GM23338 (cell line): ENCODE measurements around the gene TRIOBP. TPM values are rescaled to one million over a fixed set of nuclear protein-coding genes. Genes with fewer than 3 reads are reported as not detected.

ENCODE experiments used
- ATAC-seq: fragments of 200-7000 bp; cut with Tn5 transposase; 3 replicates; pipeline ENCODE4 v1.9.1; 2020
- DNase-seq: peaks from one replicate; pipeline ENCODE4 v3.0.0-alpha.2; 2015; ENCODE audit warnings: low spot score
- H2AFZ ChIP-seq: fragments of 200-600 bp; sonication (generic); 2 replicates; pipeline ENCODE4 v1.8.0; 2016; ENCODE audit warnings: antibody characterized with exemption, mild to moderate bottlenecking, moderate library complexity
- H3F3A ChIP-seq: fragments of 200-600 bp; sonication (generic); replicated peaks from 2 replicates; pipeline ENCODE4 v1.8.0; 2017; ENCODE audit warnings: antibody characterized with exemption, mixed run types, low read depth
- H3K27ac ChIP-seq: fragments of 200-600 bp; sonication (generic); 2 replicates; pipeline ENCODE4 v1.6.1; 2016; ENCODE audit warnings: low read depth
- H3K27me3 ChIP-seq: fragments of 200-600 bp; sonication (generic); 2 replicates; pipeline ENCODE4 v1.8.0; 2016; ENCODE audit warnings: mild to moderate bottlenecking, mixed run types, moderate library complexity; ENCODE audit not compliant: insufficient read depth
- H3K36me3 ChIP-seq: fragments of 200-600 bp; sonication (generic); 2 replicates; pipeline ENCODE4 v1.8.0; 2016; ENCODE audit warnings: mild to moderate bottlenecking; ENCODE audit not compliant: insufficient read depth
- H3K4me1 ChIP-seq: fragments of 200-600 bp; sonication (generic); 2 replicates; pipeline ENCODE4 v1.8.0; 2016; ENCODE audit warnings: mild to moderate bottlenecking, moderate library complexity; ENCODE audit not compliant: insufficient read depth
- H3K4me2 ChIP-seq: fragments of 200-600 bp; sonication (generic); 2 replicates; pipeline ENCODE4 v1.7.1; 2017; ENCODE audit warnings: mixed run types
- H3K4me3 ChIP-seq: fragments of 200-600 bp; sonication (generic); 2 replicates; pipeline ENCODE4 v1.6.1; 2016; ENCODE audit warnings: mixed run types
- H3K79me2 ChIP-seq: fragments of 200-600 bp; sonication (generic); replicated peaks from 2 replicates; pipeline ENCODE4 v1.8.0; 2017; ENCODE audit warnings: mild to moderate bottlenecking; ENCODE audit not compliant: insufficient read depth
- H3K9me2 ChIP-seq: fragments of 200-600 bp; sonication (generic); 2 replicates; pipeline ENCODE4 v1.8.0; 2017; ENCODE audit not compliant: insufficient read depth
- H4K20me1 ChIP-seq: fragments of 200-600 bp; sonication (generic); replicated peaks from 2 replicates; pipeline ENCODE4 v1.8.0; 2017; ENCODE audit warnings: mild to moderate bottlenecking; ENCODE audit not compliant: insufficient read depth
- H3K27ac Mint-ChIP-seq: 2 replicates; pipeline ENCODE4 v1.8.0; 2020; ENCODE audit warnings: inconsistent platforms, mild to moderate bottlenecking, moderate library complexity, mixed read lengths
- H3K27me3 Mint-ChIP-seq: 3 replicates; pipeline ENCODE4 v1.8.0; 2022; ENCODE audit warnings: low read depth, mild to moderate bottlenecking, moderate library complexity, mixed read lengths, inconsistent platforms; ENCODE audit not compliant: insufficient read depth, poor library complexity
- H3K36me3 Mint-ChIP-seq: 3 replicates; pipeline ENCODE4 v1.8.0; 2021; ENCODE audit warnings: low read depth, mild to moderate bottlenecking, inconsistent platforms, moderate library complexity, mixed read lengths
- H3K4me1 Mint-ChIP-seq: 3 replicates; pipeline ENCODE4 v1.8.0; 2020; ENCODE audit warnings: mild to moderate bottlenecking, inconsistent platforms, mixed read lengths
- H3K4me3 Mint-ChIP-seq: 3 replicates; pipeline ENCODE4 v1.8.0; 2021; ENCODE audit warnings: moderate library complexity, mild to moderate bottlenecking, inconsistent platforms, mixed read lengths
- H3K9me3 Mint-ChIP-seq: 3 replicates; pipeline ENCODE4 v1.8.0; 2020; ENCODE audit warnings: moderate library complexity, mild to moderate bottlenecking, inconsistent platforms, mixed read lengths
- CTCF ChIP-seq, 2 experiments: fragments of 200-600 bp in 1 of 2; sonication (generic) in 1 of 2; conservative IDR thresholded peaks; 2 replicates each; pipeline versions ENCODE4 v1.5.1 to v1.6.1; 2016 to 2017; ENCODE audit warnings: antibody characterized with exemption in 2 of 2, low read depth in 2 of 2, mild to moderate bottlenecking in 2 of 2, moderate library complexity in 1 of 2
- ETS1 ChIP-seq: IDR thresholded peaks from 2 replicates; pipeline ENCODE4 v1.6.1; 2016; ENCODE audit warnings: antibody characterized with exemption
- EZH2 ChIP-seq: fragments of 200-600 bp; sonication (generic); IDR thresholded peaks from one replicate; pipeline ENCODE4 v1.8.0; 2017; ENCODE audit warnings: antibody characterized with exemption, mild to moderate bottlenecking, low read depth; ENCODE audit not compliant: unreplicated experiment
- EZH2phosphoT487 ChIP-seq: fragments of 200-600 bp; sonication (generic); IDR thresholded peaks from one replicate; pipeline ENCODE4 v1.8.1; 2018; ENCODE audit warnings: antibody characterized with exemption; ENCODE audit not compliant: unreplicated experiment
- NANOG ChIP-seq: IDR thresholded peaks from 2 replicates; pipeline ENCODE4 v1.6.1; 2016; ENCODE audit warnings: antibody characterized with exemption, borderline replicate concordance
- POLR2AphosphoS5 ChIP-seq: IDR thresholded peaks from 2 replicates; pipeline ENCODE4 v1.6.1; 2016; ENCODE audit warnings: antibody characterized with exemption, low read depth
- REST ChIP-seq: IDR thresholded peaks from one replicate; pipeline ENCODE4 v1.6.1; 2018; ENCODE audit warnings: antibody characterized with exemption; ENCODE audit not compliant: unreplicated experiment
- STAT1 ChIP-seq: IDR thresholded peaks from one replicate; pipeline ENCODE4 v1.6.1; 2016; ENCODE audit warnings: antibody characterized with exemption; ENCODE audit not compliant: unreplicated experiment
- ZNF114 ChIP-seq: fragments of 250-450 bp; sonication (Bioruptor Pico); IDR thresholded peaks from 2 replicates; pipeline ENCODE4 v1.5.0; 2020; ENCODE audit warnings: mild to moderate bottlenecking, moderate library complexity
- ZNF331 ChIP-seq: fragments of 250-450 bp; sonication (Bioruptor Pico); IDR thresholded peaks from 2 replicates; pipeline ENCODE4 v1.5.0; 2020; ENCODE audit warnings: low read depth, mild to moderate bottlenecking, moderate library complexity
- ZNF462 ChIP-seq: fragments of 250-450 bp; sonication (Bioruptor Pico); IDR thresholded peaks from 2 replicates; pipeline ENCODE4 v1.5.0; 2020; ENCODE audit warnings: mild to moderate bottlenecking, moderate library complexity
- polyA plus RNA-seq: library from polyadenylated mRNA; unstranded; fragments of >200 nt; fragmentation: Nextera tagmentation; extraction: Ambion mirVana; gene quantifications from 2 replicates; pipeline ENCODE4 v1.2.1, GENCODE V29; 2016
- total RNA-seq: library from RNA; depleted of rRNA; stranded (reverse); fragments of >200 nt; shearing (Covaris generic); gene quantifications from 2 replicates; pipeline ENCODE4 v1.2.3, GENCODE V29; 2014

Gene TRIOBP
- total and polyA plus RNA-seq, 2 experiments from 2014 or later, result 21.4 to 48.4 TPM

GRCh38 chr22:37816543-37817180, 119.8 kb downstream of the TRIOBP start:
- no peak for ATAC-seq
- H3K9me3 Mint-ChIP-seq, result no peaks in the 10 kb centered on the region

More at GRCh38 chr22:37816543-37817180, 119.8 kb downstream of the TRIOBP start:
- H2AFZ ChIP-seq, result no peak overlapping the region
- TF ChIP-seq ETS1 (no peak), CTCF (conservative IDR thresholded peaks at IDR 0.05; ENCODE audit: low read depth in 2 of 2) (no peak), ZNF462 (CRISPR knock-in tag) (no peak), POLR2AphosphoS5 (no peak), ZNF114 (CRISPR knock-in tag) (no peak), REST (no peak), STAT1 (no peak), EZH2phosphoT487 (no peak), ZNF331 (CRISPR knock-in tag) (no peak), EZH2 (no peak), NANOG (no peak)
- peaks cover 27% of the 10 kb centered on the region for H3K27me3 ChIP-seq
- Mint-ChIP-seq H3K4me3 (no peak overlapping the region), H3K4me1 (peaks cover 18% of the 10 kb centered on the region), H3K27me3 (peaks cover 29% of the 10 kb centered on the region), H3K27ac (no peak overlapping the region), H3K36me3 (peaks cover 20% of the 10 kb centered on the region)
- H3K4me3 ChIP-seq, result no peak overlapping the region
- peaks cover 19% of the 10 kb centered on the region; the same call in 1 of the 2 replicates for H3F3A ChIP-seq
- no peaks in the 10 kb centered on the region for H3K79me2 ChIP-seq
- no peak overlapping the region for H3K4me2 ChIP-seq
- no peak for DNase-seq
- H3K9me2 ChIP-seq, result no peaks in the 10 kb centered on the region
- H3K27ac ChIP-seq, result no peak overlapping the region
- H4K20me1 ChIP-seq, result peaks cover 3% of the 10 kb centered on the region
- peaks cover 7% of the 10 kb centered on the region; the same call in 1 of the 2 replicates for H3K4me1 ChIP-seq
- peaks cover 4% of the 10 kb centered on the region; the same call in 1 of the 2 replicates for H3K36me3 ChIP-seq
